HG03039 (cell line): Measurements from ENCODE around the gene CHCT1.
A peak's percentile ranks its signal among the peaks of the same experiment; 100 is the strongest.
"Not testable (repeated sequence)": the region's sequence is repeated elsewhere in the genome, so short reads cannot be mapped to it uniquely, and the experiment has no call there.

Source experiments
- ATAC-seq: cut with Tn5 transposase; IDR thresholded peaks from one replicate; pipeline ENCODE4 v1.9.1; 2021; ENCODE audit warnings: mild to moderate bottlenecking, moderate library complexity; ENCODE audit not compliant: unreplicated experiment

The CHCT1 gene

DNA sequence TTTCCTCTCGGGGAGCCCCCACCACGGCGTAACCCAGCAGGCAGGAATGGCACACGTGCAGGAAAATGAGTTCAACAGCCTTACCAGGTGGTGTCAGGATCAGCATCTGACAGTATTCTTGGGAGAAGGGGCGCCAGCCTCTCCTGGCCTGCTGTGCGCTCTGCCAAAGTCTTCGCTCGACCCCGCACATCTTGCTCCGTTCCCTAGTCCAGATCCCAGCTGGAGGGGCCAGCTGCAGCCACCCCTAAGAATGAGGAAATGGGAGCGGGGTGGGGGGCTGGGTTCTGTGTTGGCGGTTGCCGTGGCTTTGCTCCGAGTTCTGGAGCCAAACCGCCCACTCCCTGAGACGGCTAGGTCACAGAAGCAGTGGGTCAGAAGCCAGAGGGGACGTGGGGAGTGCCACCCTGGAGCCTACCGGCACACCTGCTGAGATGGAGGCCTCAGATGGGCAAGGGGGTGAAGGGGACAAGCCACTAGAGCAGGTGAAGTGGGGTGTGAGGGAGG is at the start of gene CHCT1:
Gene CHCT1, plus strand, starts transcription at position 328 of the 504 bp plus-strand sequence. Its CDS starts 104 bp downstream, at position 432.
- no peak for ATAC-seq

GRCh38 chr17:60372790-60373483 is 49.4 kb upstream of the CHCT1 start:
- no peak for ATAC-seq

DNA sequence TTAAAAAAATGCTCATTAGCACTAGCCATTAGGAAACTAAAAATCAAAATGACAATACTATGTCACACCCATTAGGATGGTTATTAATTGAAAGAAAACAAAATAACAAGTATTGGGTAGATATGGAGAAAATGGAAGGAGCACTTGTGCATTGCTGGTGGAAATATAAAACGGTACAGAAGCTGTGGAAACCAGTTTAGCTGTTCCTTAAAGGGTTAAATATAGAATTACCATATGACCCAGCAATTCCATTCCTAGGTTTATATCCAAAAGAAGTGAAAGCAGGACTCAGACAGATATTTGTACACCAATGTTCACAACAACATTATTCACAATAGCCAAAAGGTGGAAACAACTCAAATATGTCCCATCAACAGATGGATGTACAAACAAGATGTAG is 44.1 kb upstream of the CHCT1 start:
- ATAC-seq = not testable (repeated sequence)

GRCh38 chr17:60379461-60379860 is 42.8 kb upstream of the CHCT1 start:
- not testable (repeated sequence) for ATAC-seq

- ATAC-seq = no peak
These were observed 40.3 kb upstream of the CHCT1 start for GRCh38 chr17:60381958-60382357.

DNA sequence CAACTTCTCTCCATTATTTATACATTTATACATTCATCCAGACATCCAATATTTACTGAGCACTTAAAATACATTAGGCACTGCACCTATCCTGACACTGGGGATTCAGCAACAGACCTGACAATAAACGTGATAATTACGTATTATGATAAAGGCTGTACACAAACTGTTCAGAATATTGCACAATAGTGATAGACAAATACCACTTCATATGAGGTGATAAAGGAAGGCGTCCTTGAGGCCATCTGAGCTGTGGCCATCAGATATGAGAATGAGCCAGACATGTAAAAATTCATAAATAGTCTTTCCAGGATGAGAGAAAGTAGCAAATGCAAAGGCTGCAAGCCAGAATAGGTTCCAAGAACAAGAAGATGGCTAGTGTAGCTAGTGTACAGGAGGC is 38.9 kb upstream of the CHCT1 start:
- ATAC-seq = no peak

- ATAC-seq = not testable (repeated sequence)
These were observed 37.4 kb upstream of the CHCT1 start for GRCh38 chr17:60384921-60385320.

- ATAC-seq = no peak
These were observed 35.9 kb upstream of the CHCT1 start for GRCh38 chr17:60386147-60387058.

DNA sequence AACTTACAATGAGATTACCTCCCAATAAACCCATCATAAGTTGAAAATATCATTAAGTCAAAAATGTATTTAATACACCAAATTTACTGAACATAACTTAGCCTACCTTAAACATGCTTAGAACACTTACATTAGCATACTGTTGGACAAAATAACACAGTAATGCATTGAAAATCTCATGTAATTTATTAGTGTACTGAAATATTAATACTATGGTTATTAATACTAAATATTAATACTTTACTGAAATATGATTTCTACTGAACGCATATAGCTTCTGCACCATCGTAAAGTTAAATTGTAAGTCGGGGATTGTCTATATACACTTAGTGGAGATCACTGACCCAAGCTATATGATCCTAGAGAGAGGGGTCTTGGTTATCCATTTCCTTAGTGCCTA is 34.6 kb upstream of the CHCT1 start:
- no peak for ATAC-seq

DNA sequence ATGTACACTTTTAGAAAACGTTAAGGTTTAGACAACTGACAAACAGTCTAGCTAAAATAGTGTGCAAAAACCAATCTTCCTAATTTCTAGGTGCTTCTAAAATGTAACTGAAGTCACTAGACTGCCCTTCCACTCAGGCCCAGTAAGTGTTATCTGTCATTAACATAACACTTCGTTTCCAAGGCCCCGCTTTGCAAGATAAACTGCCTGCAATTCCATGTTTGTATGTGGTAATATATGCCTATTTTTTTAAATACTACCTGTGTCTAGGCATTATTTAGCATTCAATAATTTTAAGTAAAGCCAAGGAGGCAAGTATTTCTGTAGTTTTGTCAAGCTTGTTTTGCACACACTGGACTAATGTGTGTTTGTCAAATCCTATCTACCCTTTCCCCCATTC is 33.5 kb upstream of the CHCT1 start:
- ATAC-seq = no peak

DNA sequence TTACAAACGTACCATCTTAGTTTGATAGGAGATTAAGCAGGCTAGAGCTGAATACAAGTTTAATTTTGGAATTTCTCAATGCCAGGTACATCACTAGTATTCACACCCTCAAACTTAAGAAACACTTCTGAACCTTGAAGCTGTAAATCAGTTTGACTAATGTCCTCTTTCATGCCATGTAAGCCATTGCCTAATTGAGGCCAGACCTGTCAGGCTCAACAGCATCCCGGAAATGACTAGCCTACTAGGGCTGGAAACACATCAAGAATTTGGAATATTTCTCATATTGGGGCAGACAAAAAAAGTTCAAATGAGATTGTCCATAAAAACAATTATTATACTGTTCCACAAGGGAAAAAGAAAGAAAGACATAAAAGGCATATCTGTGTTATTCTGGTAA is 32.1 kb upstream of the CHCT1 start:
- ATAC-seq = no peak

GRCh38 chr17:60390925-60391470 is 31.3 kb upstream of the CHCT1 start:
- ATAC-seq = no peak

GRCh38 chr17:60391471-60392041 is 30.7 kb upstream of the CHCT1 start:
- peak; percentile 20 for ATAC-seq

- ATAC-seq = peak; percentile 85
These were observed 30.0 kb upstream of the CHCT1 start, which contains the start of gene USP32 for GRCh38 chr17:60392042-60392844. TSS of gene USP32 (minus strand) at chr17:60392133. CDS start at chr17:60391939, 194 bp downstream.

GRCh38 chr17:60392845-60393702 is 29.2 kb upstream of the CHCT1 start:
- ATAC-seq = no peak

DNA sequence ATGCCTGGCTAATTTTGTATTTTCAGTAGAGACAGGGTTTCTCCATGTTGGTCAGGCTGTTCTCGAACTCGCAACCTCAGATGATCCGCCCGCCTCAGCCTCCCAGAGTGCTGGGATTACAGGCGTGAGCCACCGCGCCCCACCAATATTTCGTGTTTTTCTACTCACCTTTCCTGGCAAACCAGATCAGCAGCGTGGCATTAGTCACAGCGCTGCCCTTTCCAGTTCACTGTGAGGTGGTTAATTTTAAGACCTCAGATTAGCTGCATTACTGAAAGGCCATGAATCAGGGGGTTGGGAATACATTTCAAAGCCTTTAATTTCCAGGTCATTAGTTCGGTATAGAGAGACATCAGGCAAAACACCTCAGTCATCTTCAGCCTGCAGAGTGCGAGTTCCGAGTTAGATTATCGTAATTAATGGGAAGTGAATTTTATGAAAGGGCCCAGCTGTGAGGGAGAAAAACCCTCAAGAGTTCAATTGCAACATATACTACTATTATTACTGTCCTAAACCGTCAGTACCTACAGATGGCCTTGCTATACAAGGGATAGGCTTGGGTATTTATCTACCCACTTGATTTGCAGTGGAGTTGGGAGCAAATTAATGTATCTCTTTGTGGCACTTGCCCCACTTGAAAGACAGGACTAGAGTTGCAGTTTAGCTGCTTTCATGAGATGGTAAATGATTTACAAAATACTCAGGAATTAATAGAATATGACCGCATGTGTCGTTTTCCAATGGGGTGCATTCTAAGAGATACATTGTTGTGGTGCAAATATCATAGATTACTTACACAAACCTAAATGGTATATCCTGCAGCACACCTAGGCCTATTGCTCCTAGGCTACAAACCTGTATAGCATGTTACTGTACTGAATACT is 28.2 kb upstream of the CHCT1 start:
- ATAC-seq = no peak

GRCh38 chr17:60395508-60396065 is 26.7 kb upstream of the CHCT1 start:
- no peak for ATAC-seq

DNA sequence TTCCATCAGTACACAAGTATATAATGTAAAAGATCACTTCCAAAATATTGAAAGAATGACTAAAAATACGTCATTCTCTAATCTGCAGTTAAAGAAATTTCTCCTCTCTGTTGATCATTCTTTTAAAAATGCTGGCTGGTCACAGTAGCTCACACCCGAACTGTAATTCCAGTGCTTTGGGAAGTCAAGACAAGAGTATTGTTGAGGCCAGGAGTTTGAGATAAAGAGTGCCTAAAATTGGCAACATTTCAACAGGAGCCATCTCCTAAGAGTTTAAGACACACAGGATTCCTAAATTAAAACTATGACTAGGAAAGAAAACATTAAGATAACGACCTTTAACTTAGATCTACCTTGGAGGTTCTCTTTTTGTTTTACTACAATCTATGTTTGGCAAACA is 25.9 kb upstream of the CHCT1 start:
- ATAC-seq = no peak
